Left colon (tissue), 2 donors: Measurements from ENCODE around the gene UST. TPM values are rescaled to one million over a fixed set of nuclear protein-coding genes. Genes with fewer than 3 reads are reported as not detected.

ENCODE experiments used
- ATAC-seq: fragments of 200-7000 bp; cut with Tn5 transposase; one replicate; pipeline ENCODE4 v1.9.1; 2020; ENCODE audit warnings: mild to moderate bottlenecking, moderate library complexity
- DNase-seq, 2 donors: peaks; one replicate each; pipeline ENCODE4 v3.0.0-alpha.2; 2020
- intact Hi-C, 2 donors: fragments of 100-400 bp; cut with DNase I in 1 of 2; cut with micrococcal nuclease in 1 of 2; formaldehyde crosslinking; loops; one replicate each; pipeline versions ENCODE4 v1.11.2 to v1.14.0; 2022; cut with DNase I, micrococcal nuclease
- long read RNA-seq: library from polyadenylated mRNA; unstranded; transcript quantifications from one replicate; pipeline ENCODE4 v2.0.0, GENCODE V29; 2021
- total RNA-seq, 2 donors: library from RNA; stranded (reverse); fragmentation: NEBNext Ultra II Directional; extraction: Animal tissue kit (Norgen Biotek cat#: 25700); gene quantifications; one replicate each; pipeline ENCODE4 v1.2.1, GENCODE V29; 2021
- donor health status: DM: no; HTN: no; CAD: no.
- donor health status: DM: yes; HTN: yes; CAD: no.

UST gene
- 1 to 10 TPM; 2.2 to 4.6 TPM for total RNA-seq
- long read RNA-seq, partial matches to known transcripts = 1 of 3 reads
- long read RNA-seq, other reads (novel, unspliced or antisense) = 2 of 3 reads

DNA sequence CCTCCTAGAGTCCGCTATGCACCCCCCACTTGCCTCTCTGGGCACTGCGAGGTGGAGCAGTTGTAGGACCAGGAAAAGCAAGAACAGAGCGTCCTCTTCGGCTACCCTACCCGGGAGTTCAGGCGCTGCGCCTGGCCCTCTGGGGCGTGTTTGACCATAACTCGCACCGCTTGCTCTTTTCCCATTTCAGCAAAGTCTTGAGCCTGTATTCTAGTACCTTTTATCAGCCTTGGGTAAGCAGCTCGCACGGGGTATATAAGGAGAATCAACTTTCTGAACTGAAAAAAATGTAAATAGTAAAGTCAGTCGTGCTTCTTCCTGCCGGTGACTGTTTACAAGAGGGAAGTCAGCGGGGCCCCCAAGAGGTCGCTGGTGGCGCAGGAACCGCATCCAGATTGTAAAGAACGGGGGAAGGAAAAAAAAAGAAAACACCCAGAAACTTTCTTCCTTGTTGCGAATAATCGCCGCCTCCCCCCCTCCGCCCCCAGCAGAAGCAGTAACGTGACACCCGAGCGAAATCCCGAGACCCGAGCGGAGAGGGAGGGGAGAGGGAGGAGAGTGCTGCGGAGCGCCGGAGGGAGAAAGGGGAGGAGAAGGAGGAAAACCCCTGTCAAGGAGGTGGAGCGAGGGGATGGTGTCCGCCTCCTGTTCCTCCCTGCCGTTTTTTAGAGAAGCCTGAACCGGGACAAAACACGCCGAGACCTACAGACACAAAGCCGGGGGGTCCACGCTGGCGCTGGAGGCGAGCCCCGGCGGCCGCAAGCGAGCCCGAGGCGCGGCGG lies at the start of gene UST:
Gene UST (plus strand): TSS at position 668 of the 782 bp plus-strand sequence. CDS start 401 bp downstream, outside the sequence.
- intact Hi-C loops = no loop called here
- ATAC-seq (peak; percentile 53), DNase-seq (peak; percentile 67 to 78)

DNA sequence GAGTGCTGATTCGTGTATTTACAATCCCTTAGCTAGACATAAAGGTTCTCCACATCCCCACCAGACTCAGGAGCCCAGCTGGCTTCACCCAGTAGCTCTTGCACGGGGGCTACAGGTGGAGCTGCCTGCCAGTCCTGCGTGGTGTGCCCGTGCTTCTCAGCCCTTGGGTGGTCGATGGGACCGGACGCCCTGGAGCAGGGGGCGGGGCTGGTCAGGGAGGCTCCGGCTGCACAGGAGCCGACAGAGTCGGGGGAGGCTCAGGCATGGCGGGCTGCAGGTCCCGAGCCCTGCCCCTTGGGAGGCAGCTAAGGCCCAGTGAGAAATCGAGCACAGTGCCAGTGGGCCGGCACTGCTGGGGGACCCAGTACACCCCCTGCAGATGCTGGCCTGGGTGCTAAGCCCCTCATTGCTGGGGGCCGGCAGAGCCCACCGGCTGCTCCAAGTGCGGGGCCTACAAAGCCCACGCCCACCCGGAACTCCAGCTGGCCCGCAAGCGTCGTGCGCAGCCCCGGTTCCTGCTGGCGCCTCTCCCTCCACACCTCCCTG lies 48.9 kb upstream of the UST start:
- ATAC-seq (no peak), DNase-seq (no peak)
- intact Hi-C loops = no loop called here

- ATAC-seq (no peak), DNase-seq (no peak)
- intact Hi-C loops = no loop called here
Measured at GRCh38 chr6:148698671-148699180, 48.1 kb upstream of the UST start.

DNA sequence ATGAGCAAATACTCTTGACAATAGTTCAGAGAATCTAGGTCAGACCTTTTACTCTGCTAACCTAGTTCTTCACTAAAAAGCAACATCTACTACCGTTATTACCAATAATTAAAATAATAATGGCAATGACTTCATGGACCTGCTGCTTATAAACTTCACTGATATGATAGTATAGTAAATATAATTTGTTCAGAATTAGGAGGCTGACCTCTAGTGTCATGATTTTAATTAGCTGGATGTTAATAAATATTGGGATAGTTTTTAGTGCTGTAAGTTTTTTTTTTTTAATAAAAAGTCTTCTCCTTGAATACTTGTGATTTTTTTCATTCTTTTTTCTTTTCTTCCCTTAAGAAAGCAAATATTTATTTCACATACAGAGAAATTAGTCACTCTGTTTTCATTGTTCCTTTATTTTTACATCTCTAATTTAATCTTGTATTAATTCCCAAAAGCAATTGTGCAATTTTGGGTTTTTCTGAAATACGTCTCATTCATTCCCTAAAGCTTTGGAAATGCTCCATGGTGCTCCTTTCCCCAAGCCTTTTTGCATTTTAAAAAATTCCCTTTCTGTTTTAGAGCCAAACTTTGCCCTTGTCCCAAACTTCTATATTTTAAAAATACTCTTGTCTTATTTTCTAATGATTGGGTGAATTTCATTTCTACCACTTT lies 46.6 kb upstream of the UST start:
- no peak for DNase-seq
- intact Hi-C loops = no loop called here
- ATAC-seq = no peak

GRCh38 chr6:148700741-148701311 lies 46.0 kb upstream of the UST start:
- ATAC-seq (peak; percentile 58), DNase-seq (no peak)
- intact Hi-C loops = no loop called here

GRCh38 chr6:148701375-148701774 lies 45.5 kb upstream of the UST start:
- DNase-seq (no peak), ATAC-seq (no peak)
- intact Hi-C loops = no loop called here

DNA sequence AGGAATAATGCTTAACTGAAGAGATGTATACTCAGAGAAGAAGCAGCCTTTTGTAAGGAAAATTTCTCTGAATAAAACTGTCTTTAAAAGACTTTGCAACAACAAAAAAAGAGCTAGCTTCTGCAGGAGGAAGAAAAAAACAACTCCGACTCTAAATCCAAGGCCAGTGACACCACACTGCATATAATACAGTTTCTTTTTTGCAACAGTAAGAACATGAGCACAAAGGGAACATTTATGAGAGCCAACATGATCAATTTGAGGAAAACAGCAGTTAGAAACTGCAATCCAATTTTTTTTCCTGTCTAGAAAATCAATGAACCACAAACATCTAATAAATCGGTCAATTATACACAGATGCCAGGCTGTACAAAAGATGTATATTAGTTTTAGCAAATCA lies 42.9 kb upstream of the UST start:
- intact Hi-C loops = no loop called here
- DNase-seq (no peak), ATAC-seq (no peak)

- DNase-seq (no peak), ATAC-seq (no peak)
- intact Hi-C loops = no loop called here
Measured at GRCh38 chr6:148704400-148705246, 42.2 kb upstream of the UST start.

- DNase-seq (no peak), ATAC-seq (no peak)
- intact Hi-C loops = no loop called here
Measured at GRCh38 chr6:148708707-148709106, 38.1 kb upstream of the UST start.

DNA sequence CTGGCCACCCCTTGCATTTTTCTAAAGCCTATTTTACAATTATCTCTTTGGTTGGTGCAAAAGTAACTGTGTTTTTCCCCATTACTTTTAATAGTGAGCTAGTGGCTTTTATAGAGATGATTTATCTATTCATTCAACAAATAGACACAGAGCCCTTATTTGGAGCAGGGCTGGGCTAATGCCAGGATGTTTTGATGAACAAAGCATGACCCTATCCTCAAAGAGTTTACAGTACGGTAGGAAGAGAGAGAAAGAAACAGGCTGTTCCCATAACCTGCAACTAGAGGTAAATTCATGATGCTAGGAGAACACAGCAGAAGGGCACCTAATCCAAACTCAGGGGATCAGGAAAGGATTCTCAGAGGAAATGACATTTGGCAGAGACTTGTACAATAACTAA lies 37.3 kb upstream of the UST start:
- DNase-seq (no peak), ATAC-seq (no peak)
- intact Hi-C loops = no loop called here

- DNase-seq (no peak), ATAC-seq (no peak)
- intact Hi-C loops = no loop called here
Measured at GRCh38 chr6:148711833-148712654, 34.8 kb upstream of the UST start.

- intact Hi-C loops = no loop called here
- DNase-seq (no peak), ATAC-seq (no peak)
Measured at GRCh38 chr6:148713033-148713738, 33.6 kb upstream of the UST start.

DNA sequence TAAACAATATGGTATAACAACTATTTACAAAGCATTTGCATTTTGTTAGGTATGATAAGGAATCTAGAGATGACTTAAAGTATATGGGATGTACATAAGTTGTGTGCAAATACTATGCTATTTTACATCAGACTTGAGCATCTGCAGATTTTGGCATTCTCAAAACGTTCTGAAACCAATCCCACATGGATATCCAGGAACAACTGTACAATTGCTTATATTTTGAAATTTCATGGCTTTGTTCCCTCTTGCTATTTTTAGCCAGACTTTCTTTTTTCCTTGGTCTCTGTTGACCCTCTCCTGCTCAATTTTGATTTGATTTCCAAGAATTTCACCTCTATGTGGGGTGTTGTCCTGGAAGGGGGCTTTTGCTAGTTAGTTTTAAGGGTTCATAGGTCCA lies 32.9 kb upstream of the UST start:
- intact Hi-C loops = no loop called here
- no peak for DNase-seq
- no peak for ATAC-seq

DNA sequence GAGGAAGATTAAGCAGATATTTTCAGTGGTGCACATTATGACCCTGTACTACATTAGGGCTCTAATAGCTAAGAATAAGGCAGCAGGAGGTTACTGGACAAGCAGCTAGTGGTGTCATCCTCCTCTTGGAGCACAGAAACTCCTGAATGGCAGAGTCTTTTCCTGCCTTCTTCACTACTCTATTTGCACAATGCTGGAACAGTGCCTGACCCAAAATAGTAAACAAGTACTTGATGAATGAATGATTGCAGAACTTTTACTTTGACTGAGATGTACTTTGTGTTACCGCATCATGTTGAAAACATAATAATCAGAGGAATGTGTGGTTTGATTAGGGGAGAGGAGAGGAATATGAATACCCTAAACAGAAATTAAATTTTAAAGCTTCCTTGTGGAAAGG lies 30.0 kb upstream of the UST start:
- ATAC-seq = no peak
- no peak for DNase-seq
- intact Hi-C loops = no loop called here

DNA sequence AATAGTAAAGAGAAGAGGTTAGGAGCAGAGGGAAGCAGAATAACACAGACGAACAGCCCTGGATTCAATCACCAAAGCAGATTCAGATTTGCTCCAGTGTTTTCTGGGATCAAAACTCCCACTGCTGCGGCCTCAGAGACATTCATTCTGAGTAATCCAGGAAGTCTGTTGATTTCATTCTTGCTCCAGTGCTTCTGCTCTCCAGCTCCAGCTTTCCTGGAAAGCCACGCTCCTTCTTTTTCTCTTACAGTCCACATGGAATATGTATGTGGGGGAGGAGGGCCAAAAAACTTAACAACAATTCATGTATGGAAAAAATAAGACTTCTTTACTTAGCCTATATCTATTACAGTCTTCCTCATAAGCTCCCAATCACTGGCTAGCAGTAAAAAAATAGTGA lies 26.4 kb upstream of the UST start:
- DNase-seq (no peak), ATAC-seq (no peak)
- intact Hi-C loops = no loop called here

DNA sequence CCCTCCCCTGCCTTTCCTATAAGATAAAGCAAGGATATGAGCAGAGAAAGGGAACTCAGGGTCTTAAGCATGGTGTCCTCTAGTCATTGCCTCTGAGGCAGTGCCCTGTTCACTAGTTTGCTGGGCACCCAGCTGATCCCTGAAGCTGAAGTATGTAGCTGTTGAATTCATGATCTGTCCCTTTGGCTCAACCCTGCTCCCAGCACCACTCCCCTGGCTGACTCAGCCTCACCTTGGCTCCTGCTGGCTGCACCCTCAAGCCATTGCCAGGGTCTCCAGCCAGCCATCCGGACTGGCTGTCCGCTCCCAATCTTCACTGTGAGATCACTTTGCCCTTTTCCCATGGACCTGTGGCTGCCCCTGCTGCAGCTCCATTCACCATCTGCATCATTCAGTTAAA lies 25.9 kb upstream of the UST start:
- intact Hi-C loops = no loop called here
- ATAC-seq (no peak), DNase-seq (no peak)

DNA sequence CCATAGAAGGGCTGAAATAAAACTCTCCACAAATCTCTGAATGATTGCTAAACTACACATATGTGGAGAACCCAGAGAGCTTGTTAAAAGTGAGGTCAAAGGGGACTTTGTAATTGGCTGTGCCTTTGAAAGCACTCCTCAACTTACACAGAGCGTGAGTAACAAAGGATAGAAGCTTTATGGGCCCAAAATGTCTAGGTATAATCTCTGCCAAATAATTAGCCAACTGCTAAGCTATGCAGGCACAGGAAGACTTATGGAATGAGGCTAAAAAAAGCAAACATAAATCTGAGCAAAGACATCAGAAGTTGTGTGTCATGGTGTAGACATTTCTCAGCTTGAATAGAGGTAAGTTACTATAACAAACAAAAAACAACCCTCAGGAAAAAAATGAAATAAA lies 23.3 kb upstream of the UST start:
- DNase-seq = no peak
- no peak for ATAC-seq
- intact Hi-C loops = no loop called here
